Esophagus squamous epithelium (tissue), 4 donors: ENCODE data around the gene ZSWIM6.

Experiments used
- POLR2A ChIP-seq, 4 donors: fragments of 450-650 bp; IDR thresholded peaks; one replicate each; pipeline ENCODE4 v1.6.1; 2017; ENCODE audit warnings: antibody characterized with exemption in 4 of 4, mild to moderate bottlenecking in 4 of 4, moderate library complexity in 3 of 4
- TF ChIP-seq, protein P1 (sequence below), 6 experiments: fragments of 450-650 bp in 4 of 6; fragments of 200-600 bp in 2 of 6; sonication (generic) in 2 of 6; IDR thresholded peaks; one replicate each; pipeline ENCODE4 v1.5.1; 2016 to 2019; ENCODE audit warnings: antibody characterized with exemption in 6 of 6, mild to moderate bottlenecking in 4 of 6, moderate library complexity in 4 of 6

DNA sequence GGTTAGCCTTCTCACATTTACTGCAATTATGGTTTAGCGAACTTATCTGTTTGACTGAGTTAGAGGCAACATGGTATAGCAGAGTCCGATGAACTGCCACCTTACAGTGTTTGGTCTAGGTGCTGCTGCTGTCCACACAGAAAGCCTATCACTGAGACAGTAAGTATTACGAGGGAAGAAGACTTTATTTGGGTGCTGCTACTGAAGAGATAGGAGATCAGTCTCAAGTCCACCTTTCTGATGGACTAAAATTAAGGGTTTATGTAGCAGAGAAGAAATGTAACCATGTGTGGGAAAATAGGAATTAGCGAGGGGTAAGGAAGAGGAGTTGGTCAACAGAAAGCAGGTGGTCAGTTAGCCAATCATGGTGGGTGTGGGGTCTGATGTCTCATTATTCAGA, 109.7 kb downstream of the ZSWIM6 start:
- TF ChIP-seq, protein P1, sequence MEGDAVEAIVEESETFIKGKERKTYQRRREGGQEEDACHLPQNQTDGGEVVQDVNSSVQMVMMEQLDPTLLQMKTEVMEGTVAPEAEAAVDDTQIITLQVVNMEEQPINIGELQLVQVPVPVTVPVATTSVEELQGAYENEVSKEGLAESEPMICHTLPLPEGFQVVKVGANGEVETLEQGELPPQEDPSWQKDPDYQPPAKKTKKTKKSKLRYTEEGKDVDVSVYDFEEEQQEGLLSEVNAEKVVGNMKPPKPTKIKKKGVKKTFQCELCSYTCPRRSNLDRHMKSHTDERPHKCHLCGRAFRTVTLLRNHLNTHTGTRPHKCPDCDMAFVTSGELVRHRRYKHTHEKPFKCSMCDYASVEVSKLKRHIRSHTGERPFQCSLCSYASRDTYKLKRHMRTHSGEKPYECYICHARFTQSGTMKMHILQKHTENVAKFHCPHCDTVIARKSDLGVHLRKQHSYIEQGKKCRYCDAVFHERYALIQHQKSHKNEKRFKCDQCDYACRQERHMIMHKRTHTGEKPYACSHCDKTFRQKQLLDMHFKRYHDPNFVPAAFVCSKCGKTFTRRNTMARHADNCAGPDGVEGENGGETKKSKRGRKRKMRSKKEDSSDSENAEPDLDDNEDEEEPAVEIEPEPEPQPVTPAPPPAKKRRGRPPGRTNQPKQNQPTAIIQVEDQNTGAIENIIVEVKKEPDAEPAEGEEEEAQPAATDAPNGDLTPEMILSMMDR (IDR thresholded peaks at IDR 0.05) = no peak
- TF ChIP-seq POLR2A (IDR thresholded peaks at IDR 0.05) = no peak
